Jurkat, Clone E6-1 (cell line): ENCODE data around the gene XIAP. TPM values are rescaled to one million over a fixed set of nuclear protein-coding genes. Genes with fewer than 3 reads are reported as not detected.
"Not testable (repeated sequence)": the region's sequence is repeated elsewhere in the genome, so short reads cannot be mapped to it uniquely, and the experiment has no call there.

ENCODE experiments used
- DNase-seq: peaks from one replicate; pipeline ENCODE4 v3.0.0-alpha.2; 2011; ENCODE audit warnings: low read depth, low spot score
- H3K4me3 ChIP-seq: 2 replicates; pipeline ENCODE4 v1.5.1; 2011; ENCODE audit warnings: mild to moderate bottlenecking, low read length, control low read depth, moderate library complexity
- polyA plus RNA-seq: library from polyadenylated mRNA; unstranded; fragments of >200 nt; gene quantifications from one replicate; pipeline ENCODE4 v1.2.1, GENCODE V29; 2012; ENCODE audit warnings: missing spikeins; ENCODE audit not compliant: insufficient read length, insufficient read depth

XIAP gene
- polyA plus RNA-seq, result 11.4 TPM

GRCh38 chrX:123859846-123860838, at the start of gene XIAP:
XIAP (plus strand) TSS chrX:123860053; CDS start chrX:123885663, 25,610 bp downstream.
- H3K4me3 ChIP-seq, result peak within 1 kb of the TSS; percentile 68
- DNase-seq, result peak; percentile 48

- H3K4me3 ChIP-seq, result no peak overlapping the region
- no peak for DNase-seq
These were observed 45.5 kb upstream of the XIAP start for GRCh38 chrX:123814343-123814742.

GRCh38 chrX:123814934-123815394, 44.9 kb upstream of the XIAP start:
- H3K4me3 ChIP-seq, DNase-seq: not testable (repeated sequence)

- no peak for DNase-seq
- no peak overlapping the region for H3K4me3 ChIP-seq
These were observed 42.5 kb upstream of the XIAP start for GRCh38 chrX:123817288-123817894.

- DNase-seq, result no peak
- H3K4me3 ChIP-seq, result no peak overlapping the region
These were observed 41.6 kb upstream of the XIAP start for GRCh38 chrX:123818243-123818642.

GRCh38 chrX:123822965-123823364, 36.9 kb upstream of the XIAP start:
- H3K4me3 ChIP-seq, result no peak overlapping the region
- no peak for DNase-seq

GRCh38 chrX:123830309-123830708, 29.5 kb upstream of the XIAP start:
- DNase-seq, result no peak
- H3K4me3 ChIP-seq, result no peak overlapping the region

GRCh38 chrX:123833387-123833786, 26.5 kb upstream of the XIAP start:
- H3K4me3 ChIP-seq, result no peak overlapping the region
- DNase-seq, result peak; percentile 41

GRCh38 chrX:123834116-123834515, 25.7 kb upstream of the XIAP start:
- no peak for DNase-seq
- no peak overlapping the region for H3K4me3 ChIP-seq

- DNase-seq, result no peak
- H3K4me3 ChIP-seq, result no peak overlapping the region
These were observed 24.0 kb upstream of the XIAP start for GRCh38 chrX:123835661-123836371.

GRCh38 chrX:123845129-123845528, 14.7 kb upstream of the XIAP start:
- not testable (repeated sequence) for H3K4me3 ChIP-seq, DNase-seq

- DNase-seq, result no peak
- no peak overlapping the region for H3K4me3 ChIP-seq
These were observed 13.2 kb upstream of the XIAP start for GRCh38 chrX:123846577-123847038.

GRCh38 chrX:123847056-123847455, 12.8 kb upstream of the XIAP start:
- H3K4me3 ChIP-seq, result no peak overlapping the region
- DNase-seq, result no peak

GRCh38 chrX:123849096-123849495, 10.8 kb upstream of the XIAP start:
- no peak overlapping the region for H3K4me3 ChIP-seq
- no peak for DNase-seq

- H3K4me3 ChIP-seq, DNase-seq: not testable (repeated sequence)
These were observed 9.9 kb upstream of the XIAP start for GRCh38 chrX:123849906-123850305.

GRCh38 chrX:123851079-123851478, 8.8 kb upstream of the XIAP start:
- DNase-seq, result no peak
- no peak overlapping the region for H3K4me3 ChIP-seq

- H3K4me3 ChIP-seq, result no peak overlapping the region
- no peak for DNase-seq
These were observed 5.5 kb upstream of the XIAP start for GRCh38 chrX:123854329-123854728.

- H3K4me3 ChIP-seq, result peak overlapping the region; percentile 68
- DNase-seq, result peak; percentile 34
These were observed 426 bp upstream of the XIAP start for GRCh38 chrX:123859409-123859845.

- H3K4me3 ChIP-seq, result peak overlapping the region; percentile 68
- no peak for DNase-seq
These were observed 1.1 kb downstream of the XIAP start for GRCh38 chrX:123860983-123861382.
